Endothelial cell of umbilical vein (primary cell): Measurements from ENCODE around the gene SIAE. TPM values are rescaled to one million over a fixed set of nuclear protein-coding genes. Genes with fewer than 3 reads are reported as not detected.

Experiments used
- BruUV-seq: library from RNA; stranded (reverse); fragments of 400-500 nt; replicated peaks from 2 replicates; lab custom pipeline; 2021; lab: Mats Ljungman, UMichigan
- CTCF ChIA-PET: fragments of 300-600, 350-600 bp; sonication (Branson Sonifier 250); formaldehyde crosslinking; loops from one replicate; lab custom pipeline; 2021; ENCODE audit warnings: antibody characterized with exemption, inconsistent platforms; lab: Charles Lee
- POLR2A ChIA-PET: fragments of 300-600, 350-600 bp; sonication (Branson Sonifier 250); formaldehyde crosslinking; loops from one replicate; lab custom pipeline; 2021; ENCODE audit warnings: antibody characterized with exemption, inconsistent platforms; lab: Charles Lee
- DNase-seq: peaks from one replicate; pipeline ENCODE4 v3.0.0-alpha.2; 2011; ENCODE audit warnings: low read depth, low spot score
- FAIRE-seq: peaks from 2 replicates; lab custom pipeline; 2011; peaks lifted over from hg19 to GRCh38; lab: Jason Lieb, UNC
- H2AFZ ChIP-seq: 2 replicates; pipeline ENCODE4 v1.6.0; 2012; ENCODE audit warnings: low read depth, low read length, control low read depth, inconsistent platforms
- H3K27ac ChIP-seq: 2 replicates; pipeline ENCODE4 v1.5.1; 2011; ENCODE audit warnings: low read depth, mild to moderate bottlenecking, control low read depth, low read length, moderate library complexity; ENCODE audit not compliant: insufficient read depth
- H3K27me3 ChIP-seq, 2 experiments: 2 replicates each; pipeline versions ENCODE4 v1.6.0 to v1.6.1; 2011; ENCODE audit warnings: low read length in 2 of 2, mixed read lengths in 1 of 2; ENCODE audit not compliant: control insufficient read depth in 2 of 2, insufficient read depth in 2 of 2
- H3K36me3 ChIP-seq, 2 experiments: 2 replicates in 1 of 2; 3 replicates in 1 of 2; pipeline ENCODE4 v1.5.1; 2011; ENCODE audit warnings: low read length in 2 of 2, mild to moderate bottlenecking in 1 of 2, moderate library complexity in 1 of 2; ENCODE audit not compliant: control insufficient read depth in 2 of 2, insufficient read depth in 2 of 2; ENCODE audit errors: extremely low read depth in 1 of 2
- H3K4me1 ChIP-seq: 3 replicates; pipeline ENCODE4 v1.5.1; 2011; ENCODE audit warnings: mild to moderate bottlenecking, low read length; ENCODE audit not compliant: control insufficient read depth, insufficient read depth; ENCODE audit errors: extremely low read depth
- H3K4me2 ChIP-seq: 2 replicates; pipeline ENCODE4 v1.6.1; 2011; ENCODE audit warnings: low read length, control low read depth, mixed read lengths; ENCODE audit not compliant: insufficient read depth
- H3K4me3 ChIP-seq, 3 experiments: fragments of 200-600 bp in 1 of 3; sonication (generic), shearing (Covaris generic) in 1 of 3; replicated peaks in 1 of 3; 2 replicates each; pipeline ENCODE4 v1.5.1; 2011 to 2016; ENCODE audit warnings: control low read depth in 3 of 3, low read length in 3 of 3, mild to moderate bottlenecking in 2 of 3, inconsistent platforms in 1 of 3, low read depth in 1 of 3, moderate library complexity in 1 of 3; ENCODE audit not compliant: insufficient read depth in 1 of 3
- H3K79me2 ChIP-seq: 2 replicates; pipeline ENCODE4 v1.6.0; 2012; ENCODE audit warnings: low read length, inconsistent platforms; ENCODE audit not compliant: control insufficient read depth, insufficient read depth
- H3K9ac ChIP-seq: replicated peaks from 2 replicates; pipeline ENCODE3; 2011; ENCODE audit warnings: low read length, control low read depth; ENCODE audit not compliant: insufficient read depth; ENCODE audit errors: extremely low read depth
- H3K9me1 ChIP-seq: replicated peaks from 3 replicates; pipeline ENCODE4 v1.6.0; 2011; ENCODE audit warnings: mild to moderate bottlenecking, low read length; ENCODE audit not compliant: control insufficient read depth, insufficient read depth; ENCODE audit errors: extremely low read depth
- H3K9me3 ChIP-seq: replicated peaks from 2 replicates; pipeline ENCODE4 v1.5.1; 2012; ENCODE audit warnings: low read length, inconsistent platforms; ENCODE audit not compliant: control insufficient read depth, insufficient read depth
- H4K20me1 ChIP-seq: replicated peaks from 2 replicates; pipeline ENCODE3; 2011; ENCODE audit warnings: mild to moderate bottlenecking, low read length; ENCODE audit not compliant: control insufficient read depth, insufficient read depth; ENCODE audit errors: extremely low read depth
- EZH2 ChIP-seq: IDR thresholded peaks from 2 replicates; pipeline ENCODE4 v1.6.1; 2012; ENCODE audit warnings: borderline replicate concordance, low read depth, mild to moderate bottlenecking, moderate library complexity, low read length, inconsistent platforms; ENCODE audit not compliant: severe bottlenecking
- FOS ChIP-seq: IDR thresholded peaks from 2 replicates; pipeline ENCODE4 v1.6.1; 2011; ENCODE audit warnings: mild to moderate bottlenecking, low read length, moderate library complexity, borderline replicate concordance; ENCODE audit not compliant: insufficient read depth
- GATA2 ChIP-seq: IDR thresholded peaks from 2 replicates; pipeline ENCODE4 v1.7.0; 2011; ENCODE audit warnings: low read depth, mild to moderate bottlenecking, moderate library complexity, mixed read lengths, low read length; ENCODE audit not compliant: insufficient read length, insufficient read depth
- JUN ChIP-seq: IDR thresholded peaks from 2 replicates; pipeline ENCODE4 v1.6.1; 2011; ENCODE audit warnings: borderline replicate concordance, low read depth; ENCODE audit not compliant: insufficient read length, insufficient read depth
- MYC ChIP-seq: IDR thresholded peaks from one replicate; pipeline ENCODE4 v1.6.1; 2011; ENCODE audit warnings: mild to moderate bottlenecking, low read depth, low read length
- POLR2A ChIP-seq: IDR thresholded peaks from 2 replicates; pipeline ENCODE4 v1.6.1; 2012; ENCODE audit warnings: low read depth, mild to moderate bottlenecking, control low read depth, low read length
- POLR2AphosphoS5 ChIP-seq: IDR thresholded peaks from 2 replicates; pipeline ENCODE4 v1.6.1; 2012; ENCODE audit warnings: low read depth, mild to moderate bottlenecking, control low read depth, low read length, moderate library complexity; ENCODE audit not compliant: insufficient read depth
- dilution Hi-C: fragments of 300-500 bp; cut with MboI; formaldehyde crosslinking; loops from one replicate; pipeline ENCODE4 v1.15.0; 2019; ENCODE audit warnings: low sequenced_read_pairs; ENCODE audit not compliant: extremely low pct_ligation_motif_present
- intact Hi-C: fragments of 100-400 bp; cut with micrococcal nuclease; formaldehyde crosslinking; loops from one replicate; pipeline ENCODE4 v1.10.0; 2022
- polyA plus RNA-seq, 4 experiments: library from polyadenylated mRNA; depleted of rRNA in 3 of 4; stranded (reverse) in 3 of 4; unstranded in 1 of 4; fragments of >200 nt; gene quantifications; 2 replicates each; pipeline versions ENCODE4 v1.2.1 to v1.2.3, GENCODE V29; 2011 to 2012; ENCODE audit warnings: missing spikeins in 1 of 4
- total RNA-seq: library from RNA; stranded (reverse); gene quantifications from 2 replicates; pipeline ENCODE4 v1.2.3, GENCODE V29; 2021
- TF ChIP-seq, protein P1 (sequence below): IDR thresholded peaks from 2 replicates; pipeline ENCODE4 v1.6.1; 2011; ENCODE audit not compliant: insufficient read depth, insufficient read length
- TF ChIP-seq, protein P2 (sequence below), 2 donors: IDR thresholded peaks; 1 replicate in 1 of 2; 2 replicates in 1 of 2; pipeline ENCODE4 v1.5.1; 2011; ENCODE audit warnings: low read length in 2 of 2, mild to moderate bottlenecking in 2 of 2, moderate library complexity in 2 of 2, control low read depth in 1 of 2, inconsistent platforms in 1 of 2, low read depth in 1 of 2; ENCODE audit not compliant: insufficient read depth in 1 of 2; ENCODE audit errors: extremely low read depth in 1 of 2

The SIAE gene
- total and polyA plus RNA-seq, 2 donors (not counting 3 experiments of a cell fraction or from before 2014, with no cell fraction given): 16.9 to 23.9 TPM

DNA sequence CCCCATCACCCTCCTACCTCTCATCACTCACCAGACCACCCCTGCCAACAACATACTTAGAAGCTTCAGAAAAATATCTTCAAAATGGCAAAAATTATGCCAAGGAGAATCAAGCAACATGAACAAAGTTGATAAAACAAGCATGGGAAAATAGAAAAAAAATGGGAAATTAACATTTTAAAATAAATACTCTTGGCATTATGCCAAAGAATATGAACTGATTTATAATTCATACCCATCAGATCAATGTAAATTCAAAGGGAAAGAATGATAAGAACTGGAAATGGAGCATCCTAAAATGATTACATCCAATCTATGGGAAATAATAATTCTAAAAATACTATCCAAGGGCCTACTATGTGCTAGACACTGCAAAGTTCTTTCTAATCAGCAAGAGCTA is 12.0 kb downstream of the SIAE start:
- no peaks in the 10 kb centered on the region for H4K20me1 ChIP-seq
- FAIRE-seq: no peak
- H2AFZ ChIP-seq: no peak overlapping the region
- no peaks in the 10 kb centered on the region for H3K4me1 ChIP-seq
- TF ChIP-seq, protein P1, sequence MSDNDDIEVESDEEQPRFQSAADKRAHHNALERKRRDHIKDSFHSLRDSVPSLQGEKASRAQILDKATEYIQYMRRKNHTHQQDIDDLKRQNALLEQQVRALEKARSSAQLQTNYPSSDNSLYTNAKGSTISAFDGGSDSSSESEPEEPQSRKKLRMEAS: no peak
- TF ChIP-seq JUN (no peak), POLR2A (no peak), EZH2 (no peak), GATA2 (no peak), MYC (no peak), FOS (no peak), POLR2AphosphoS5 (no peak)
- TF ChIP-seq, protein P2, sequence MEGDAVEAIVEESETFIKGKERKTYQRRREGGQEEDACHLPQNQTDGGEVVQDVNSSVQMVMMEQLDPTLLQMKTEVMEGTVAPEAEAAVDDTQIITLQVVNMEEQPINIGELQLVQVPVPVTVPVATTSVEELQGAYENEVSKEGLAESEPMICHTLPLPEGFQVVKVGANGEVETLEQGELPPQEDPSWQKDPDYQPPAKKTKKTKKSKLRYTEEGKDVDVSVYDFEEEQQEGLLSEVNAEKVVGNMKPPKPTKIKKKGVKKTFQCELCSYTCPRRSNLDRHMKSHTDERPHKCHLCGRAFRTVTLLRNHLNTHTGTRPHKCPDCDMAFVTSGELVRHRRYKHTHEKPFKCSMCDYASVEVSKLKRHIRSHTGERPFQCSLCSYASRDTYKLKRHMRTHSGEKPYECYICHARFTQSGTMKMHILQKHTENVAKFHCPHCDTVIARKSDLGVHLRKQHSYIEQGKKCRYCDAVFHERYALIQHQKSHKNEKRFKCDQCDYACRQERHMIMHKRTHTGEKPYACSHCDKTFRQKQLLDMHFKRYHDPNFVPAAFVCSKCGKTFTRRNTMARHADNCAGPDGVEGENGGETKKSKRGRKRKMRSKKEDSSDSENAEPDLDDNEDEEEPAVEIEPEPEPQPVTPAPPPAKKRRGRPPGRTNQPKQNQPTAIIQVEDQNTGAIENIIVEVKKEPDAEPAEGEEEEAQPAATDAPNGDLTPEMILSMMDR (IDR thresholded peaks at IDR 0.05; ENCODE audit: extremely low read depth in 1 of 2, insufficient read depth in 1 of 2, low read depth in 1 of 2, low read length in 2 of 2): no peak
- no peak overlapping the region for H3K9ac ChIP-seq
- H3K4me2 ChIP-seq: no peak overlapping the region
- H3K9me1 ChIP-seq: no peaks in the 10 kb centered on the region
- no peaks in the 10 kb centered on the region for H3K36me3 ChIP-seq
- ChIA-PET POLR2A (no interaction called here), CTCF (interaction anchor here (0.9 to 3.1 kb wide), 5 partner anchors 17 to 215 kb away, joined by 3 to 21 read pairs (median 5); no protein-coding TSS in a partner anchor)
- dilution Hi-C loops: loop anchor here (10.0 kb wide), 1 partner anchor 173 kb away; no protein-coding TSS in a partner anchor
- H3K79me2 ChIP-seq: no peaks in the 10 kb centered on the region
- no TSS peak for BruUV-seq
- no peak for DNase-seq
- intact Hi-C loops: no loop called here
- H3K9me3 ChIP-seq: no peaks in the 10 kb centered on the region
- no peak overlapping the region for H3K27ac ChIP-seq
- no peak overlapping the region for H3K4me3 ChIP-seq
- no peaks in the 10 kb centered on the region for H3K27me3 ChIP-seq
